CD4-positive, alpha-beta T cell treated with Interleukin-4 for 4 hours (primary cell): ENCODE measurements around the gene TOX2.
"Not testable (repeated sequence)": the region's sequence is repeated elsewhere in the genome, so short reads cannot be mapped to it uniquely, and the experiment has no call there.

Source experiments
- DNase-seq: peaks from one replicate; pipeline ENCODE4 v3.0.0-alpha.2; 2020

Gene TOX2

GRCh38 chr20:44035924-44036323 lies 121.3 kb downstream of the TOX2 start:
- no peak for DNase-seq

- no peak for DNase-seq
These were observed 121.8 kb downstream of the TOX2 start for GRCh38 chr20:44036441-44036840.

GRCh38 chr20:44038681-44039123 lies 124.0 kb downstream of the TOX2 start:
- no peak for DNase-seq

GRCh38 chr20:44039147-44039546 lies 124.5 kb downstream of the TOX2 start:
- DNase-seq, result no peak

GRCh38 chr20:44039741-44040140 lies 125.1 kb downstream of the TOX2 start:
- no peak for DNase-seq

- no peak for DNase-seq
These were observed 125.7 kb downstream of the TOX2 start for GRCh38 chr20:44040202-44040915.

GRCh38 chr20:44041001-44041400 lies 126.3 kb downstream of the TOX2 start:
- no peak for DNase-seq

- not testable (repeated sequence) for DNase-seq
These were observed 130.1 kb downstream of the TOX2 start for GRCh38 chr20:44044712-44045111.

GRCh38 chr20:44050327-44050726 lies 135.7 kb downstream of the TOX2 start:
- no peak for DNase-seq

GRCh38 chr20:44050925-44051660 lies 136.4 kb downstream of the TOX2 start:
- DNase-seq, result no peak

GRCh38 chr20:44051661-44052000 lies 137.0 kb downstream of the TOX2 start:
- DNase-seq, result no peak

GRCh38 chr20:44052166-44052565 lies 137.5 kb downstream of the TOX2 start:
- DNase-seq, result no peak

GRCh38 chr20:44053046-44053445 lies 138.4 kb downstream of the TOX2 start:
- DNase-seq, result no peak

- DNase-seq, result no peak
These were observed 139.5 kb downstream of the TOX2 start for GRCh38 chr20:44054118-44054517.

GRCh38 chr20:44054849-44055248 lies 140.2 kb downstream of the TOX2 start:
- no peak for DNase-seq

GRCh38 chr20:44056010-44056698 lies 141.5 kb downstream of the TOX2 start:
- peak; percentile 27 for DNase-seq

GRCh38 chr20:44057698-44058675 lies 143.3 kb downstream of the TOX2 start:
- no peak for DNase-seq

- DNase-seq, result no peak
These were observed 150.1 kb downstream of the TOX2 start for GRCh38 chr20:44064501-44065400.

GRCh38 chr20:44065401-44066340 lies 151.0 kb downstream of the TOX2 start:
- DNase-seq, result no peak
